Skeletal muscle satellite cell (primary cell): ENCODE measurements around the gene TRIM47.

Experiments
- H3K27me3 ChIP-seq: 2 replicates; pipeline ENCODE4 v1.7.0; 2013; ENCODE audit warnings: low read length; ENCODE audit not compliant: control insufficient read depth, insufficient read depth
- H3K36me3 ChIP-seq: 2 replicates; pipeline ENCODE4 v1.7.0; 2013; ENCODE audit warnings: mild to moderate bottlenecking, control low read depth, low read length; ENCODE audit not compliant: insufficient read depth
- H3K4me1 ChIP-seq: 2 replicates; pipeline ENCODE4 v1.7.0; 2013; ENCODE audit warnings: low read length; ENCODE audit not compliant: control insufficient read depth, insufficient read depth
- H3K4me2 ChIP-seq: 2 replicates; pipeline ENCODE4 v1.7.0; 2013; ENCODE audit warnings: mild to moderate bottlenecking, low read length
- H3K4me3 ChIP-seq: 2 replicates; pipeline ENCODE4 v1.7.0; 2013; ENCODE audit warnings: low read length
- H3K9ac ChIP-seq: 2 replicates; pipeline ENCODE4 v1.7.0; 2013; ENCODE audit warnings: mild to moderate bottlenecking, low read depth, low read length, moderate library complexity
- H3K9me3 ChIP-seq: replicated peaks from 2 replicates; pipeline ENCODE4 v1.7.0; 2013; ENCODE audit warnings: mild to moderate bottlenecking, control low read depth, low read length

Gene TRIM47

DNA sequence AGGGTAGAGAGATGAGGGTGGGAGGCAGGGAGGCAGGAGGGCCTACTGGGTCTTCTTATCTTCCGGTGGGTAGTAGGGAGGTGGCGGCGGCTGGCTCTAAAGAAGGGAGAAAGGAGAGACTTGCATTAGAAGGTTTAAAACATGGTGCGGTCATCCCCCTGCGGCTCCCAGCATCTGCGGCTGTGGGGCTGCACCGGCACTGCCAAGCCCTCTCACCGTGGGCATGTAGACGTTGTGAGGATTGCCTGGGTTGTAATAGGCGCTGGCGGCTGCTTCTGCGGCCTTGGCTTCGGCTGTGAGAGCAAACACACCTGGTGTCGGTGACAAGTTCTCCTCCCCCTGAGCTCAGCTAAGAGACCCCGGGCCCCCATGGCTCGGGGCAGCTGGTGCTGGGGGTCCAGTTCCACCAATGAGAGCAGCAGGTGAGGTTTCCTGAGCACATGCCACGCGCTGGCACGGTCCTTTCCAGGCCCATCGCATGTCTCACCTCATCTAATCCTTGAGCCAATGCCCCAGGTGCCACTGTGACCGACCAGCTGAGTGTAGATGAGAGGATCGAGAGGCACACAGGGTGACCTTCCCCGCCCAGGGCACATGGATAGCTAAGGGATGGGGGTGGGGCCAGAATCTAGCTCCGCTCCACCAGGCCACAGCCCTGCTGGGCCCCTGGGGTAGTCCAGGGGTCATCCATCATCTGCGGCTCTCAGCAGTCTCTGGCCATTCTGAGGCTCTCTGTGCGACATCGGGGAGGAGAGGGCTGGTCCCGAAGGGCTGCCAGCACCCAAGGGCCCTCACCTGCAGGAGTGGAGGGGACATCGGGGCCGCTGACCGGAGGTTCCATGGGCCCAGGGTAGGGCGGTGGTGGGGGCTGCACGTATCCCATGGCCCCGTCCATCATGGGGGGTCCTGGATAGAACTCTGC is 31.4 kb downstream of the TRIM47 start:
- Histone ChIP-seq H3K9me3 (no peaks in the 10 kb centered on the region), H3K36me3 (peaks cover 39% of the 10 kb centered on the region), H3K4me1 (peaks cover 42% of the 10 kb centered on the region), H3K27me3 (no peaks in the 10 kb centered on the region), H3K4me2 (no peak overlapping the region), H3K9ac (no peak overlapping the region), H3K4me3 (no peak overlapping the region)

DNA sequence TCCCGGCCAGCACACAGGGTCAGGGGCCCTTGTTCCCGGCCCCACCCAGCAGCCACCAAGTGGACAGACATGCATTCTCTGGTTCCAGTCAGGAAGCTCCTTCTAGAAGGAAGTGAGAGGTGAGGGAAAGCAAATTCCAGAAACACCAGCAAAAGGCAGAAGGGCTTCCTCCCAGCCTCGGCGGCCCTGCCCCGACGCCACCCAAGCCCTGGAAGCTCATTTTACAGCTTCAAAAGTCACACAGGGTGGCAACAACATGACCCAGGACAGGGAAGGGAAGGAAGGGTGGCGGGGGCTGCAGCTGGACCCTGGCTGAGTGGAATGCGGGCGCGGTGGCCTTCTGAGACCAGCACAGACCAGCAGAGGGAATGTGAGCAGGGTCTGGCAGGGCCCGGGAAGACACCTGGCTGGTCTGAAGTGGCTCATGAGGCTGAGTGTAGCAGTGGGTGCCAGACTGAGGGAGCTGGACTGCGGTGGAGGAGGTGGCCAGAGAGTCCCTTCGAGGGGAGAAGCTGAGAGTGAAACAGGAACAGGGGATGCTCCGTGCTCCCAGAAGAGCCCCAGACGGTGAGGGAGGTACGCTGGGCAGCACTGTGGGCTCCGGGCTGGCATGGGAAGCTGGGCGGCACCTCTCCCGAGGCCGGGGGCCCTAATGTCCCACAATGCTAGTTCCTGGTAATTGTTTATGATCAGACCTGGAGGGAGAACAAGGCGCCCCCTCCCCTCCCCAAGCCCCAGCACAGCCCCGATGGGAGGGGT is 32.3 kb downstream of the TRIM47 start:
- Histone ChIP-seq H3K4me3 (no peak overlapping the region), H3K27me3 (no peaks in the 10 kb centered on the region), H3K9ac (no peak overlapping the region), H3K36me3 (peaks cover 39% of the 10 kb centered on the region), H3K4me2 (no peak overlapping the region), H3K9me3 (no peaks in the 10 kb centered on the region), H3K4me1 (peaks cover 35% of the 10 kb centered on the region)

DNA sequence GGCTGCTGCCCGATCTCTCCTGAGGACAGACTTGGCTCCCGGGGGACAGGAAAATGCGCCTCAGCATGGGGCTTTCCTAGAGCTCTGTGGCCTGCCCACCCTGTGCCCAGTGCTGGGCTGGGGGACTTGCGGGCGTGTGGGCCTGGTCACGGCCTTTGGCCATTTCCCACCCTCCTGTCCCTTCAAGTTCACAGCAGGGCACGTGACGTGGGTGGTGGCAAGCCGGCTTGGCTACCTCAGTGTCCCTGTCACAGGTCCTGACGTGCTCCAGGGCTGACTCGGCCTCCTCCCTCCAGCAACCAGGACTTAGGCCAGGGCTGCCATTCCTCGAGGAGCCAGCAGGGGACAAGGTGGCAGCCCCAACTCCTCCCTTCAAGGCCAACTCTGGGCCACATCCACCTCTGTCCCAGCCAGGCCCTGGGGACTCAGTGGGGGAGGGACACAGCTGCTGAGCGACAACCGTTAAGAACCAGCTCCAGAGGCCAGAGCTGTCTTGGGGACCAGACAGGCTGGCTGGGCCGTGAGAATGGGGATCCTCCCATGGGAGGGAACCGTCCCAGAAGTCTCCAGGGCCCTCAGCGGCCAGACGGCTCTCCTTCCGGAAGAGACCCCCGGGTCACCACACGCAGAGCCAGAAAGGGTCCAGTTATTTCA is 33.2 kb downstream of the TRIM47 start:
- Histone ChIP-seq H3K9me3 (no peaks in the 10 kb centered on the region), H3K27me3 (no peaks in the 10 kb centered on the region), H3K4me1 (peaks cover 27% of the 10 kb centered on the region), H3K4me3 (no peak overlapping the region), H3K4me2 (no peak overlapping the region), H3K9ac (no peak overlapping the region), H3K36me3 (peaks cover 39% of the 10 kb centered on the region)

DNA sequence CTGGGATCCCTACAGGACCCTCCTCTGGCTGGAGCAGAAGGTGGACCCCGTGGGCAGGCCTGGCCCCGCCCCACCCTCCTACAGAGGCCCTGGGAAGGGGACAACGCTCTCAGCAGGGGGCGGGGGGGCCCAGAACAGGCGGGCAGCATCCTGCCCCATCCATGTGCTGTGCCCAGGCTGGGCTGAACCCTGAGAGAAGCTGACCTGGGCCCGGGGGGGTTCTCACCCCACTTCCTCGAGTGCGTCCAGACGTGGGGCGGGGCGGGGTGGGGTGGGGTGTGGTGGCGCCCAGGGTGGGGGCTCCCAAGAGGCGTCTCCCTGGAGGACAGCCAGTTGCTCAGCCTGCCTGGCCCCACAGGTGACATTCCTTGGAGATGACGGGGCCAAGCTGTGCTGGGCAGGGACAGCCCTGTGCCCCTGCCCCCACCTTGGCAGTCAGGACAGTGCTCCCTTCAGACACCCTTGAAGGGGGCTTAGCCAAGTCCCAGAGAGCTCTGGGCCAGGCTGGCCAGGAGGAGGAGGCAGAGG is 33.8 kb downstream of the TRIM47 start:
- peaks cover 36% of the 10 kb centered on the region for H3K36me3 ChIP-seq
- no peaks in the 10 kb centered on the region for H3K27me3 ChIP-seq
- H3K4me1 ChIP-seq = peaks cover 26% of the 10 kb centered on the region
- no peak overlapping the region for H3K4me3 ChIP-seq
- no peak overlapping the region for H3K4me2 ChIP-seq
- H3K9me3 ChIP-seq = no peaks in the 10 kb centered on the region
- H3K9ac ChIP-seq = no peak overlapping the region

DNA sequence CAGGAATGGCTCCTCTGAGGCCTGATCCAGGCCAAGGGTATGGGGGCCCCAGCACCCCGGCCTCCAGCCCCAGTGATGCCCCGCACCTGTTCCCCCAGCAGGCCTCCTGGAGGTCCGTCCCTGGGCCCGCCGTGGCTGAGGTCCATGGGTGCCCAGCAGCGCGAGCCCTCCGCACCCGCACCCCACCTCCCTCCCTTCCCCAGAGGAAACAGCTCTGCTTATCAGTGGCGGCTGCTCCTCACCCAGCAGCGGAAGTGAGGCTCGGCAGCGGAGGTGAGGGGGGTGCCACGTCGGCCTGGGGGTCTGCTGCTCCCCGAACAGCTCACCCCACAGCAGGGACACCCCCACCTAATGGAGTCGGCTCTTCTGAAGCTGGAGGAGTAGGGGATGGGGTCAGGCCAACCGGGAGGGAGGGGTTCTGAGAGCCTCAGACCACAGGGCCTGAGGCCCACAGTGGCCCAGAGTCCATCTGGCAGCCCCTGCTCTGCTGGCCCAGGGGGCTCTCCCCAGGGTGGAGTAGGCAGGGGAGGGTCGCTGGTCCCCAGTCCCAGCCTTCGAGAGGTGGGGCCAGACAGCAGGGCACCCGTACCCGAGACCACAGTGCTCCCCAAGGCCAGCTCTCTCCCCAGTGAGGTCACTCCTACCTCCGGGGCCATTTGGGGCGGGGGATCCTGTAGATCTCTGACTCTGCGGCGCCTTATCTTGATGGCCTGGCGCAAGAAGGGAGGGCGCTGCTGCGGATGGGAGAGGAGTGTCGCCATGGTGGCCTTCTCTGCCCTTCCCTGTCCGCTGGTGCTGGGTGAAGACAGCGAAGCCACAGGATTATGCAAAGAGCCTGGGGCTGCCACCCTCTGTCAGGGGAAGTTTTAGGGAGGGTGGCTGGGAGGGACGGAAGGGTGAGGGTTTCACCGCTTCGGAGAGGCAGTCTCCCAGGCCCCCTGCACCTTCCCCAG is 34.5 kb downstream of the TRIM47 start, which contains the start of gene UNC13D:
Gene UNC13D (minus strand): TSS at position 828 of the 953 bp plus-strand sequence. CDS start 67 bp downstream, at position 761.
- H3K4me3 ChIP-seq = no peak within 1 kb of the TSS

DNA sequence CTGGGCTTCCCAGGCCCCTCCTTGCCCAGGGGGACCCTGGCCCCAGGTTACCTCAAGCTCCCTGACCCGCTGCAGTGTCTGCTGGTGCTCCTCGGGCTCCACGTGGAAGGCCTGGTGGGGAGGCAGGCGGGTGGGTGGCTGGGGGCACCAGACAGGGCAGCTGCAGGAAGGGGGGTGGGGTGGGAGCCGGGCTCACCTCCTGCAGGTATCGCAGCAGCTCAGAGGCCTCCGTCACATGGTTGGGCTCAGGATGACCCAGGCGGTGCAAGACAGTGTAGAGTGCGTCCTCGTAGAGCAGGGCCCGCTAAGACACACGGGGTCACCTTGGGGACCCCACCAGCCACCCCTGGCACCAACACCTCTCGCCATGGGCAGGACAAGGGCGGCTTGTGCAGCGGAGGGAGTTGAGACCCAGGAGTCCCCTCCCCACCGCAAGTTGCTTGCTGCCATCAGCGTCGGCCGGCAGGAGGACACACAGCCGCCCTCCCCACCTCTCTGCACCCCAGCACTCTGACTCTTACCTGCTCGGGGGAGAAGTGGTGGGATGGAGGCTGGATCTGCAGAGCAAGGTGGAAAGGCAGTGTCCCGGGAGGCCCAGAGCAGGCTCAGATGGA is 35.3 kb downstream of the TRIM47 start:
- no peak overlapping the region for H3K9ac ChIP-seq
- H3K4me2 ChIP-seq = no peak overlapping the region
- H3K36me3 ChIP-seq = peaks cover 20% of the 10 kb centered on the region
- no peaks in the 10 kb centered on the region for H3K9me3 ChIP-seq
- H3K27me3 ChIP-seq = no peaks in the 10 kb centered on the region
- peaks cover 16% of the 10 kb centered on the region for H3K4me1 ChIP-seq
- H3K4me3 ChIP-seq = no peak overlapping the region

More for the DNA sequence above, 34.5 kb downstream of the TRIM47 start, which contains the start of gene UNC13D:
- Histone ChIP-seq H3K9me3 (no peaks in the 10 kb centered on the region), H3K4me2 (no peak within 1 kb of the TSS), H3K9ac (no peak within 1 kb of the TSS), H3K36me3 (peaks cover 28% of the 10 kb centered on the region), H3K4me1 (peaks cover 21% of the 10 kb centered on the region), H3K27me3 (no peaks in the 10 kb centered on the region)

DNA sequence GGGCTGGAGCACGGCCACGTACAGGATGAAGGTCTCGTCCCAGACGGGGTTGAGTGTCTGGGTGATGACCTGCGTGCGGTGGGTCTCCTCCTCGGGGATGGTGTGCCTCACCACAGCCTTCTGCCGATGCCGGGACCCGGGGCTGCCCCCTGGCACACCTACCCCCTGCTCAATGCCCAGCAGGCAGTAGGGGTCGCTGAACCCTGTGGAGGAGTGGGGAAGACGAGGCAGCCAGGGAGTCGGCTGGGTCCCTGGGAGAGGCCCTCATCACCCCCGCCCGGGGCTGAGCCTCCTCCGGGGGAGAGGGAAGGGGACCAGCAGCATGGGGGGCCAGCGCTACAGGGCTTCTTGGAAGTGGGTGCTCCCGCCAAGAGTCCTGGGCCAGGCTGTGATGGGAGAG is 36.0 kb downstream of the TRIM47 start:
- Histone ChIP-seq H3K4me2 (no peak overlapping the region), H3K27me3 (no peaks in the 10 kb centered on the region), H3K36me3 (peaks cover 14% of the 10 kb centered on the region), H3K9ac (no peak overlapping the region), H3K9me3 (no peaks in the 10 kb centered on the region), H3K4me3 (no peak overlapping the region), H3K4me1 (peaks cover 16% of the 10 kb centered on the region)

DNA sequence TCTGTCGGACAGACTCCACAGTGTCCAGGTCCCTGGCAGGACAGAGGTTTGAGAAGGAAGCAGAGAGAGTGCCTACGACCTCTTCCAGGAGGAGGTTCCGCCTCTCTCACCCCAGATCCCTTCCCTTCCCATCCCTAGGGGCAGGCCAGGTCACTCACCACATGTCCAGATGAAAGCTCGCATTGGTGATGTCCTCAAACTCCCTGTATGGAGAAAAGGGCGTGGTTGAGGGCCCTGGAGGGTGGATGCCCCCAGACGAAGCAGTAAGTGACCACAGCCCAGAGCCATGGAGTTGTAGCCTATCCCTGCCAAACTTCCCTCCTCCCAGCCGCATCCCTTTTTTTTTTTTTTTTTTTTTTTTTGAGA is 37.6 kb downstream of the TRIM47 start:
- Histone ChIP-seq H3K9ac (no peak overlapping the region), H3K27me3 (peaks cover under 1% of the 10 kb centered on the region), H3K9me3 (no peaks in the 10 kb centered on the region), H3K4me3 (no peak overlapping the region), H3K4me1 (peaks cover 12% of the 10 kb centered on the region), H3K4me2 (no peak overlapping the region), H3K36me3 (peaks cover under 1% of the 10 kb centered on the region)

DNA sequence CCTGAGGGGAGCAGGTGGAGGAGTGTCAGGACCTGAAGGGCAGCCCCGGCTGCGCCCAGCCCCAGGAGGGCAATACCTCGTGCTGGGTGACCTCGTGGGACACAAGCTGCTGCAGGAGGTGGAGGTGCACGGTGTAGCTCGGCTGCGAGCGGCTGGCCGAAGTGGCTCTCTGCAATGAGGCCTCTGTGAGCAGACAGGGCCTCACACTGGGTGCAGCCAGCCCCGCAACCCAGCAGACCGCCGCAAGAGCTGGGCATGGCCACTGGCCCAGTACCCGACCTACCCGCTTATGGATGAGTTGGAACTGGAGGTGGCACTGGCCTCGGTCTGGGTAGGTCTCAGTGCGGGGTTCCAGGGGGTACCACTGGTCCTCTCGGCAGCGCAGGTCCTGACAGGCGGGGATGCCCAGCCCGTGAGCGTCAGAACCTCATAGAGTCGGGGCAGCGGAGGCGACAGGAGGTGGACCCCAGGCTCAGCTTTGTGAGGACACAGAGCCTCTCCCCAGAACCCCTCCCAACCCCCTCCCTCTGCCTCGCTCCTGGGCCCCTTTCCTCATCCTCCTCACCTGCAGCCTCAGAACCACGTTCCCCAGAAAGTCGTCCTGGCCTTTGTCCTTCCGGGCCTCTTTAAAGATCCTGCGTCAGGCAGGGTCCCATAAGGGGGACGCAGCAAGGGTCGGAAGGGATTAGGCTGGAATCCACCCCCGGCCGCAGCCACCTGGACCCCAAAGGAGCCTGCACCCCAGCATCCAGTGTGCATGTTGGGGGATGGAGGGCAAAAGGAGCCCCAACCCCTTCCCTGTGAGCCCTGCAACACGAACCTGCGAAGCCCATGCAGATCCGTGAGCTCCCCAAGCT is 38.2 kb downstream of the TRIM47 start:
- Histone ChIP-seq H3K9ac (no peak overlapping the region), H3K4me3 (no peak overlapping the region), H3K27me3 (peaks cover 3% of the 10 kb centered on the region), H3K4me1 (peaks cover 5% of the 10 kb centered on the region), H3K36me3 (no peaks in the 10 kb centered on the region), H3K4me2 (no peak overlapping the region), H3K9me3 (no peaks in the 10 kb centered on the region)
